A673 (cell line): ENCODE data around the gene TMC1.
"Not testable (repeated sequence)": the region's sequence is repeated elsewhere in the genome, so short reads cannot be mapped to it uniquely, and the experiment has no call there.

Experiments
- CTCF ChIP-seq: fragments of 300-800, 200-600 bp; sonication (generic); conservative IDR thresholded peaks from 2 replicates; pipeline ENCODE4 v1.5.1; 2017; ENCODE audit warnings: low read depth, mild to moderate bottlenecking, antibody characterized with exemption, low read length, moderate library complexity, mixed read lengths
- EZH2 ChIP-seq: fragments of 200-600 bp; sonication (generic); IDR thresholded peaks from 2 replicates; pipeline ENCODE4 v1.6.1; 2017; ENCODE audit warnings: borderline replicate concordance, low read depth, mild to moderate bottlenecking, mixed read lengths, antibody characterized with exemption, low read length; ENCODE audit not compliant: poor library complexity, severe bottlenecking

GRCh38 chr9:72480261-72480660, 41.1 kb upstream of the TMC1 start:
- TF ChIP-seq CTCF, EZH2: not testable (repeated sequence)
